ENCODE measurements around the gene FBXL7. TPM values are rescaled to one million over a fixed set of nuclear protein-coding genes. Genes with fewer than 3 reads are reported as not detected.

Gene FBXL7
- total and polyA plus RNA-seq, 8 donors: 0.35 to 2.4 (median 1.2) TPM

DNA sequence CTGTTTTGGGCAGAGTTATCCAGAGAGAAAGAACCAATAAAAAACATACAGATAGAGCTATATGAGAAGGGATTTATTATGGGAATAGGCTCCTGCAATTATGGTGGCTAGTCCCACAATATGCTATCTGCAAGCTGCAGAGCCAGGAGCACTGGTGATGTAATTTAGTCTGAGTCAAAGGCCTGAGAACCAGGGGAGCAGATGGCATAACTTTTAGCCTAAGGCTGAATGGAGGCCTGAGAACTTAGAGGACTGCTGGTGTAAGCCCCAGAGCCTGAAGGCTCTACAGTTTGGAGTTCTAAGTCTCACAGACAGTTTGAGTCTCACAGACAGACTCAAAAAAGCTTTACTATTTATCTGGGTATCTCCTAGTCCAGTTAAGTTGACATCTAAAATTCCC lies 263.8 kb downstream of the FBXL7 start:
- ATAC-seq (no peak), FAIRE-seq (no peak), DNase-seq (no peak)
- H3K4me3 ChIP-seq: no peak overlapping the region
- H3K9me3 ChIP-seq: no peaks in the 10 kb centered on the region
- H3K4me1 ChIP-seq: no peaks in the 10 kb centered on the region
- intact Hi-C loops (cut with DNase I): no loop called here
- no peak overlapping the region for H3K27ac ChIP-seq
- H3K36me3 ChIP-seq: no peaks in the 10 kb centered on the region
- TF ChIP-seq, protein P1, sequence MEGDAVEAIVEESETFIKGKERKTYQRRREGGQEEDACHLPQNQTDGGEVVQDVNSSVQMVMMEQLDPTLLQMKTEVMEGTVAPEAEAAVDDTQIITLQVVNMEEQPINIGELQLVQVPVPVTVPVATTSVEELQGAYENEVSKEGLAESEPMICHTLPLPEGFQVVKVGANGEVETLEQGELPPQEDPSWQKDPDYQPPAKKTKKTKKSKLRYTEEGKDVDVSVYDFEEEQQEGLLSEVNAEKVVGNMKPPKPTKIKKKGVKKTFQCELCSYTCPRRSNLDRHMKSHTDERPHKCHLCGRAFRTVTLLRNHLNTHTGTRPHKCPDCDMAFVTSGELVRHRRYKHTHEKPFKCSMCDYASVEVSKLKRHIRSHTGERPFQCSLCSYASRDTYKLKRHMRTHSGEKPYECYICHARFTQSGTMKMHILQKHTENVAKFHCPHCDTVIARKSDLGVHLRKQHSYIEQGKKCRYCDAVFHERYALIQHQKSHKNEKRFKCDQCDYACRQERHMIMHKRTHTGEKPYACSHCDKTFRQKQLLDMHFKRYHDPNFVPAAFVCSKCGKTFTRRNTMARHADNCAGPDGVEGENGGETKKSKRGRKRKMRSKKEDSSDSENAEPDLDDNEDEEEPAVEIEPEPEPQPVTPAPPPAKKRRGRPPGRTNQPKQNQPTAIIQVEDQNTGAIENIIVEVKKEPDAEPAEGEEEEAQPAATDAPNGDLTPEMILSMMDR (IDR thresholded peaks at IDR 0.05): no peak
- H3K27me3 ChIP-seq: no peaks in the 10 kb centered on the region

DNA sequence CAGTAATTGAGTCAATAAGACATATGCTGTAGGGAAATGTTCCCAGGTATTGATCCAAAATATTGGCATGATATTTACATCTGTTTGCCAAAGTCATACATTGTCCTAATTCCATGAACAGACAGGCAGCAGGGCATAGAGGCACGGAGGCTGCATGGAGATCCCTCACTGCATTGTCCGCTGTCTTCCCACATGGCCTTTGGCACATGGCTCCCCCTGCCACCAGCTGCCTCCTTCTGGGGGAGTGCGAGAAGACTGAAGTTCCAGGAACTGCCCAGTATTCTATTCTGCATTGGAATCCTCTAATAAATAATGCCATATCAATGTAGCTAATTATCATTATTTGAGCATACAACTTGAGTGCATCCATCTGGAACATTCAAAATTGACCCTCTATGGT lies 269.0 kb downstream of the FBXL7 start:
- no peak overlapping the region for H3K4me3 ChIP-seq
- H3K9me3 ChIP-seq: no peaks in the 10 kb centered on the region
- FAIRE-seq (no peak), ATAC-seq (no peak), DNase-seq (no peak)
- no peaks in the 10 kb centered on the region for H3K27me3 ChIP-seq
- 68 to 74% methylated on average over 3 of the region's 3 CpGs for WGBS, 2 donors
- H3K27ac ChIP-seq: no peak overlapping the region
- H3K4me1 ChIP-seq: no peaks in the 10 kb centered on the region
- intact Hi-C loops (cut with DNase I): no loop called here
- TF ChIP-seq, protein P1 (IDR thresholded peaks at IDR 0.05): no peak
- H3K36me3 ChIP-seq: no peaks in the 10 kb centered on the region

DNA sequence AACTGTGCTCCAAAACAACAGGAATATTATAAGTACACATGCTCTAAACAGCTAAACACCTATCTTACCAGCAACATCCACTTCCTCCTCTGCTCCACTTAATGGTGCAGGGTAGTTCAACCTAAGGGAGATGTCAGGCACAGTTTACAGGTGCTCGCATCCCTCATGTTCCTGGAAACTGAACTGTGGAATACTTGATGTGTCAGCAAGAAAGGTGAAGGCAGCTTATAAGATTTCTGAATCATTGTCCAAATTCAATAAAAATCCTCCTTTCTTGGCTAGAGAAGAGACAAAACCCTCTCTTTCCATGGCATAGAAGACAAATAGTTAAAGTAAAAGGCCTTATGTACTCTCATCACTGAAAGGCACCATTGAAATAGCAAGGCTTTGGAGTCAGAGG lies 272.2 kb downstream of the FBXL7 start:
- Histone ChIP-seq H3K4me1 (no peaks in the 10 kb centered on the region), H3K27ac (no peak overlapping the region), H3K9me3 (no peaks in the 10 kb centered on the region), H3K36me3 (no peaks in the 10 kb centered on the region), H3K27me3 (no peaks in the 10 kb centered on the region), H3K4me3 (no peak overlapping the region)
- FAIRE-seq: no peak
- no peak for ATAC-seq
- WGBS, 2 donors: 66 to 72% methylated on average over 1 of the region's 1 CpG
- intact Hi-C loops (cut with DNase I): no loop called here
- TF ChIP-seq, protein P1 (IDR thresholded peaks at IDR 0.05): no peak
- no peak for DNase-seq

DNA sequence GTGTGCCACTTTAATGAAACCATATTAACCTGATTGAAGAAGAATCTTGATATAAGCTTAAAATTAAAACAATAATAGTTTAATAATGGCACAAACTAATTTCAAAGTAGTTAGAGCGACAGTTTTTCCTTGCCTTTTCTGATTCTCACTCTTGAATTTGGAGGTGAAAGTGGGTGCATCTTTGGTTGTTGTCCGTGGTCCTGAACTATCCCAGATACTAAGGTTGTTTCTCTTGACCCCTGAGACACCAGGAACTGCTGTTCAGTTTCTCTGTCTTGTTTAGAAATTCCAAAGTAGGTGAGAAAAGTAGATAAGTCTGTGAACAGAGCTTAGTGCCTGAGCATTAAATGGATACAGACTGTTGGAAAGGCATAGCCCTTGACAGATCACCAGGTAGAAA lies 274.7 kb downstream of the FBXL7 start:
- no peak overlapping the region for H3K4me3 ChIP-seq
- no peaks in the 10 kb centered on the region for H3K4me1 ChIP-seq
- no peaks in the 10 kb centered on the region for H3K36me3 ChIP-seq
- no peak for ATAC-seq
- no peaks in the 10 kb centered on the region for H3K9me3 ChIP-seq
- no peak overlapping the region for H3K27ac ChIP-seq
- H3K27me3 ChIP-seq: no peaks in the 10 kb centered on the region
- intact Hi-C loops (cut with DNase I): no loop called here
- TF ChIP-seq, protein P1 (IDR thresholded peaks at IDR 0.05): no peak
- WGBS, 2 donors: 49 to 55% methylated on average over 2 of the region's 2 CpGs
- FAIRE-seq: no peak
- no peak for DNase-seq

DNA sequence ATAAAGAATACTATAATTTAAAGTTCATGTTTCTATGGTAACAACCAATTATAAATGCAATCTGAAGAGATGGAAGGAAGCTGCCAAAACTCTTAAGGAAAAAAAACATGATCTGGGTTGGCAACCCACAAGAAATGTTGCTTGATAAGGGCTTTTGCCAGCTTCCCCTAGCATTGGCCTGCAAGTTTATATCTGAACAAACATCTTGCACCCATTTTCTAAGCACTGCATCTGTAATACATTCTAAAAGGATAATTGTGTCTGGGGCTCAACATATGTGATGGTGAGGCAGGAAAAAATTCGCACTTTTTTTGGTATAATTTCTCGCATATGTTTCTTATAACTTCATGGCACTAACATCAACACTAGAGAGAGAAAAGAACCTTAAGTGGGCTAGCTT lies 276.4 kb downstream of the FBXL7 start:
- Histone ChIP-seq H3K4me1 (no peaks in the 10 kb centered on the region), H3K4me3 (no peak overlapping the region), H3K9me3 (no peaks in the 10 kb centered on the region), H3K36me3 (no peaks in the 10 kb centered on the region), H3K27ac (no peak overlapping the region), H3K27me3 (no peaks in the 10 kb centered on the region)
- no peak for FAIRE-seq
- no peak for DNase-seq
- TF ChIP-seq, protein P1 (IDR thresholded peaks at IDR 0.05): no peak
- intact Hi-C loops (cut with DNase I): no loop called here
- 58 to 62% methylated on average over 2 of the region's 2 CpGs for WGBS, 2 donors
- no peak for ATAC-seq
